ENCODE results near the gene B4GALNT2. TPM values are rescaled to one million over a fixed set of nuclear protein-coding genes. Genes with fewer than 3 reads are reported as not detected.

Gene B4GALNT2
- polyA plus RNA-seq, 1 donor from 2014 or later = not detected

DNA sequence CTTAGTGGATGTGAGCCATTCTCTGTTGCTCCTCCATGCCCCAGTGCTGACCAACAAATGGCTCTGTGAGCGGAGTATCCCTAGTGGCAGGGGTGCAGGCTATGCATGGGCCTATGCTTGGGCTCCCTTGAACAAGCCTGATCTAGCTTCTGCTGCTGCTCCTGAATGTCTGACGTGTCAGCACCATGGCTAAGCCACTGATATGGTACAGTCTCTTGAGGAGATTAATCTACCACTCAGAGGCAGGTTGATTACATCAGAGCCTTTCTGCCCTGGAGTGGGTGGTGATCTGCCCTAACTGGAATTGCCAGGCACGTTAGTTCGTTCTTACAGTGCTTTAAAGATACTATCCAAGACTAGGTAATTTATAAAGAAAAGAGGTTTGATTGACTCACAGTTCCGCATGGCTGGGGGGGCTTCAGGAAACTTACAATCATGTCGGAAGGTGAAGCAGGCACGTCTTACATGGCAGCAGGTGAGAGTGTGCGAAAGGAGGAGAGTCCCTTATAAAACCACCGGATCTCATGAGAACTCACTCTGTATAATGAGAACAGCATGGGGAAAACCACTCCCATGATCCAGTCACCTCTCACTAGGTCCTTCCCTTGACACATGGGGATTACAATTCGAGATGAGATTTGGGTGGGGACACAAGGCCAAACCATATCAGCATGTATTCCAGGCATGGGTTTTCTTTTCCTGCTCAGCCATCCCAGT is 41.5 kb upstream of the B4GALNT2 start:
- Histone ChIP-seq H3K9me2 (ENCODE audit: insufficient read depth, low read length) (no peaks in the 10 kb centered on the region), H4K20me1 (ENCODE audit: insufficient read depth) (no peaks in the 10 kb centered on the region), H3K9me3 (ENCODE audit: low read length) (no peaks in the 10 kb centered on the region), H3K36me3 (ENCODE audit: insufficient read depth, low read length) (no peaks in the 10 kb centered on the region), H3K4me2 (ENCODE audit: low read length) (no peak overlapping the region), H3K79me2 (replicated peaks; ENCODE audit: insufficient read depth, low read length) (no peaks in the 10 kb centered on the region), H3K27me3 (ENCODE audit: insufficient read depth, low read depth, low read length) (no peaks in the 10 kb centered on the region), H3K4me3 (ENCODE audit: low read length) (no peak overlapping the region), H2AFZ (ENCODE audit: low read depth, low read length) (no peak overlapping the region), H3K27ac (ENCODE audit: low read length) (no peak overlapping the region), H3K9ac (ENCODE audit: low read length) (no peak overlapping the region), H3F3A (ENCODE audit: insufficient read depth, low read length, poor library complexity, severe bottlenecking) (no peaks in the 10 kb centered on the region)
- TF ChIP-seq SMC3 (conservative IDR thresholded peaks at IDR 0.05; ENCODE audit: poor library complexity) (no peak), TAF1 (IDR thresholded peaks at IDR 0.05; ENCODE audit: low read depth) (no peak), POLR2AphosphoS5 (IDR thresholded peaks at IDR 0.05) (no peak), EP300 (conservative IDR thresholded peaks at IDR 0.05; ENCODE audit: poor library complexity, severe bottlenecking) (no peak), EZH2 (IDR thresholded peaks at IDR 0.05; ENCODE audit: borderline replicate concordance, insufficient read depth, low read length, poor library complexity, severe bottlenecking) (no peak), RAD21 (conservative IDR thresholded peaks at IDR 0.05) (no peak), MXI1 (conservative IDR thresholded peaks at IDR 0.05; ENCODE audit: poor library complexity, severe bottlenecking) (no peak)
- TF ChIP-seq, protein P1, sequence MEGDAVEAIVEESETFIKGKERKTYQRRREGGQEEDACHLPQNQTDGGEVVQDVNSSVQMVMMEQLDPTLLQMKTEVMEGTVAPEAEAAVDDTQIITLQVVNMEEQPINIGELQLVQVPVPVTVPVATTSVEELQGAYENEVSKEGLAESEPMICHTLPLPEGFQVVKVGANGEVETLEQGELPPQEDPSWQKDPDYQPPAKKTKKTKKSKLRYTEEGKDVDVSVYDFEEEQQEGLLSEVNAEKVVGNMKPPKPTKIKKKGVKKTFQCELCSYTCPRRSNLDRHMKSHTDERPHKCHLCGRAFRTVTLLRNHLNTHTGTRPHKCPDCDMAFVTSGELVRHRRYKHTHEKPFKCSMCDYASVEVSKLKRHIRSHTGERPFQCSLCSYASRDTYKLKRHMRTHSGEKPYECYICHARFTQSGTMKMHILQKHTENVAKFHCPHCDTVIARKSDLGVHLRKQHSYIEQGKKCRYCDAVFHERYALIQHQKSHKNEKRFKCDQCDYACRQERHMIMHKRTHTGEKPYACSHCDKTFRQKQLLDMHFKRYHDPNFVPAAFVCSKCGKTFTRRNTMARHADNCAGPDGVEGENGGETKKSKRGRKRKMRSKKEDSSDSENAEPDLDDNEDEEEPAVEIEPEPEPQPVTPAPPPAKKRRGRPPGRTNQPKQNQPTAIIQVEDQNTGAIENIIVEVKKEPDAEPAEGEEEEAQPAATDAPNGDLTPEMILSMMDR (IDR thresholded peaks at IDR 0.05; ENCODE audit: poor library complexity, severe bottlenecking) = no peak
- TF ChIP-seq, protein P2, sequence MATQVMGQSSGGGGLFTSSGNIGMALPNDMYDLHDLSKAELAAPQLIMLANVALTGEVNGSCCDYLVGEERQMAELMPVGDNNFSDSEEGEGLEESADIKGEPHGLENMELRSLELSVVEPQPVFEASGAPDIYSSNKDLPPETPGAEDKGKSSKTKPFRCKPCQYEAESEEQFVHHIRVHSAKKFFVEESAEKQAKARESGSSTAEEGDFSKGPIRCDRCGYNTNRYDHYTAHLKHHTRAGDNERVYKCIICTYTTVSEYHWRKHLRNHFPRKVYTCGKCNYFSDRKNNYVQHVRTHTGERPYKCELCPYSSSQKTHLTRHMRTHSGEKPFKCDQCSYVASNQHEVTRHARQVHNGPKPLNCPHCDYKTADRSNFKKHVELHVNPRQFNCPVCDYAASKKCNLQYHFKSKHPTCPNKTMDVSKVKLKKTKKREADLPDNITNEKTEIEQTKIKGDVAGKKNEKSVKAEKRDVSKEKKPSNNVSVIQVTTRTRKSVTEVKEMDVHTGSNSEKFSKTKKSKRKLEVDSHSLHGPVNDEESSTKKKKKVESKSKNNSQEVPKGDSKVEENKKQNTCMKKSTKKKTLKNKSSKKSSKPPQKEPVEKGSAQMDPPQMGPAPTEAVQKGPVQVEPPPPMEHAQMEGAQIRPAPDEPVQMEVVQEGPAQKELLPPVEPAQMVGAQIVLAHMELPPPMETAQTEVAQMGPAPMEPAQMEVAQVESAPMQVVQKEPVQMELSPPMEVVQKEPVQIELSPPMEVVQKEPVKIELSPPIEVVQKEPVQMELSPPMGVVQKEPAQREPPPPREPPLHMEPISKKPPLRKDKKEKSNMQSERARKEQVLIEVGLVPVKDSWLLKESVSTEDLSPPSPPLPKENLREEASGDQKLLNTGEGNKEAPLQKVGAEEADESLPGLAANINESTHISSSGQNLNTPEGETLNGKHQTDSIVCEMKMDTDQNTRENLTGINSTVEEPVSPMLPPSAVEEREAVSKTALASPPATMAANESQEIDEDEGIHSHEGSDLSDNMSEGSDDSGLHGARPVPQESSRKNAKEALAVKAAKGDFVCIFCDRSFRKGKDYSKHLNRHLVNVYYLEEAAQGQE (IDR thresholded peaks at IDR 0.05; ENCODE audit: borderline replicate concordance) = no peak

DNA sequence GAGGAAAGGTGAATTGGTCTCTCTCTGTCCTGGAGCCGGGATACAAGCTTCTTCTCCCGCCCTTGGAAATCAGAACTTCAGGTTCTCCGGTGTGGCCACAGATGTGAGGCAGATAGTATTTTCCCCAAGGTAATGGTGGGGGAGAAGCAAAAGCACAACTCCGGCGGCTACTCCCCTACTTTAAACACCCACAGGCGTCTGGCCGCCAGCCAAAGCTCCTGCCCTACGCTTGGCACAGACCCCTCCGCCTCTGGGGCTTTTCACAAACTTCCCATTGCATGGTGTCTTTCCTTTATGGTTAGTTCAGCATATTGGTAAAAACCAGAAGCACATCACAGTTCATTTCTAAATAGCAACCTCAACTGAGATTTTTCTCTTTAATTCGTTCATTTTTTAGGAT is 39.4 kb upstream of the B4GALNT2 start:
- Histone ChIP-seq H3K27ac (ENCODE audit: low read length) (no peak overlapping the region), H4K20me1 (ENCODE audit: insufficient read depth) (no peaks in the 10 kb centered on the region)

More for the DNA sequence above, 39.4 kb upstream of the B4GALNT2 start:
- H3K4me3 ChIP-seq (ENCODE audit: low read length) = no peak overlapping the region
- H2AFZ ChIP-seq (ENCODE audit: low read depth, low read length) = no peak overlapping the region
- H3K9me3 ChIP-seq (ENCODE audit: low read length) = no peaks in the 10 kb centered on the region
- TF ChIP-seq SMC3 (conservative IDR thresholded peaks at IDR 0.05; ENCODE audit: poor library complexity) (no peak), EZH2 (IDR thresholded peaks at IDR 0.05; ENCODE audit: borderline replicate concordance, insufficient read depth, low read length, poor library complexity, severe bottlenecking) (no peak), MXI1 (conservative IDR thresholded peaks at IDR 0.05; ENCODE audit: poor library complexity, severe bottlenecking) (no peak), EP300 (conservative IDR thresholded peaks at IDR 0.05; ENCODE audit: poor library complexity, severe bottlenecking) (no peak), POLR2AphosphoS5 (IDR thresholded peaks at IDR 0.05) (no peak), TAF1 (IDR thresholded peaks at IDR 0.05; ENCODE audit: low read depth) (no peak), RAD21 (conservative IDR thresholded peaks at IDR 0.05) (no peak)
- TF ChIP-seq, protein P2 (IDR thresholded peaks at IDR 0.05; ENCODE audit: borderline replicate concordance) = no peak
- TF ChIP-seq, protein P1 (IDR thresholded peaks at IDR 0.05; ENCODE audit: poor library complexity, severe bottlenecking) = no peak
- no peaks in the 10 kb centered on the region for H3K79me2 ChIP-seq (replicated peaks; ENCODE audit: insufficient read depth, low read length)
- H3K9ac ChIP-seq (ENCODE audit: low read length) = no peak overlapping the region
- H3K36me3 ChIP-seq (ENCODE audit: insufficient read depth, low read length) = no peaks in the 10 kb centered on the region
- no peaks in the 10 kb centered on the region for H3K9me2 ChIP-seq (ENCODE audit: insufficient read depth, low read length)
- no peaks in the 10 kb centered on the region for H3K27me3 ChIP-seq (ENCODE audit: insufficient read depth, low read depth, low read length)
- H3F3A ChIP-seq (ENCODE audit: insufficient read depth, low read length, poor library complexity, severe bottlenecking) = no peaks in the 10 kb centered on the region
- H3K4me2 ChIP-seq (ENCODE audit: low read length) = no peak overlapping the region
